HEK293 (cell line): Measurements from ENCODE around the gene RFX4.
A peak's percentile ranks its signal among the peaks of the same experiment; 100 is the strongest.

Experiments used
- CTCF ChIA-PET: fragments of 350-600 bp; formaldehyde crosslinking; extraction: SDS; loops from one replicate; lab custom pipeline; 2021; ENCODE audit warnings: antibody characterized with exemption; lab: Yijun Ruan, JAX
- POLR2A ChIA-PET: fragments of 300-600 bp; formaldehyde crosslinking; extraction: SDS; loops from one replicate; lab custom pipeline; 2020; ENCODE audit warnings: antibody characterized with exemption, inconsistent platforms; lab: Yijun Ruan, JAX
- H3K27ac ChIP-seq: fragments of 200-500 bp; sonication (Bioruptor generic); 2 replicates; pipeline ENCODE4 v1.5.1; 2014; ENCODE audit warnings: low read depth, low read length, control low read depth, inconsistent platforms; ENCODE audit errors: extremely low read depth
- H3K36me3 ChIP-seq, 2 experiments: fragments of 200-500 bp in 1 of 2; sonication (Bioruptor generic) in 1 of 2; 1 replicate in 1 of 2; 2 replicates in 1 of 2; pipeline ENCODE4 v1.5.1; 2014 to 2017; ENCODE audit warnings: inconsistent platforms in 2 of 2, low read length in 2 of 2; ENCODE audit not compliant: control insufficient read depth in 2 of 2, insufficient read depth in 1 of 2
- H3K4me1 ChIP-seq: fragments of 200-500 bp; sonication (Bioruptor generic); 2 replicates; pipeline ENCODE4 v1.5.1; 2014; ENCODE audit warnings: mild to moderate bottlenecking, low read length, inconsistent platforms; ENCODE audit not compliant: control insufficient read depth, insufficient read depth
- H3K4me3 ChIP-seq: 2 replicates; pipeline ENCODE4 v1.5.1; 2011; ENCODE audit warnings: low read depth, mild to moderate bottlenecking, control low read depth, low read length, moderate library complexity
- H3K9me3 ChIP-seq: fragments of 200-500 bp; sonication (Bioruptor generic); 2 replicates; pipeline ENCODE4 v1.5.1; 2014; ENCODE audit warnings: low read depth, low read length, inconsistent platforms; ENCODE audit not compliant: control insufficient read depth, insufficient read depth
- CTCF ChIP-seq: fragments of 450-650 bp; formaldehyde crosslinking; IDR thresholded peaks from 2 replicates; pipeline ENCODE4 v1.5.1; 2016; ENCODE audit warnings: missing biosample characterization, missing genetic modification characterization
- PRDM1 ChIP-seq: fragments of 450-650 bp; formaldehyde crosslinking; IDR thresholded peaks from 2 replicates; pipeline ENCODE4; 2016; ENCODE audit warnings: missing biosample characterization, missing genetic modification characterization
- SETDB1 ChIP-seq: IDR thresholded peaks from one replicate; pipeline ENCODE4 v1.6.1; 2017; ENCODE audit warnings: mild to moderate bottlenecking, low read length, moderate library complexity, mixed read lengths; ENCODE audit not compliant: insufficient read length
- ZBTB44 ChIP-seq: fragments of 450-650 bp; IDR thresholded peaks from 2 replicates; pipeline ENCODE4 v1.5.1; 2018; ENCODE audit warnings: missing biosample characterization, mild to moderate bottlenecking, missing genetic modification characterization
- ZFP37 ChIP-seq: fragments of 450-650 bp; formaldehyde crosslinking; IDR thresholded peaks from 2 replicates; pipeline ENCODE4 v1.5.1; 2016; ENCODE audit warnings: missing biosample characterization, missing genetic modification characterization
- ZNF184 ChIP-seq: fragments of 450-650 bp; IDR thresholded peaks from 2 replicates; pipeline ENCODE4 v1.5.1; 2018; ENCODE audit warnings: missing biosample characterization, mild to moderate bottlenecking, missing genetic modification characterization
- ZNF292 ChIP-seq: fragments of 450-650 bp; formaldehyde crosslinking; IDR thresholded peaks from 2 replicates; pipeline ENCODE4 v1.5.1; 2016; ENCODE audit warnings: low read depth, missing biosample characterization, missing genetic modification characterization, borderline replicate concordance
- ZNF394 ChIP-seq: fragments of 450-650 bp; formaldehyde crosslinking; IDR thresholded peaks from 2 replicates; pipeline ENCODE4 v1.5.1; 2016; ENCODE audit warnings: missing biosample characterization, missing genetic modification characterization, mild to moderate bottlenecking, moderate library complexity, borderline replicate concordance
- ZNF510 ChIP-seq: fragments of 450-650 bp; formaldehyde crosslinking; IDR thresholded peaks from 2 replicates; pipeline ENCODE4 v1.5.1; 2018; ENCODE audit warnings: mild to moderate bottlenecking, missing genetic modification characterization, missing biosample characterization; ENCODE audit not compliant: insufficient replicate concordance
- ZNF560 ChIP-seq: fragments of 450-650 bp; formaldehyde crosslinking; IDR thresholded peaks from 2 replicates; pipeline ENCODE4 v1.5.1; 2017; ENCODE audit warnings: missing biosample characterization, missing genetic modification characterization, borderline replicate concordance
- ZNF610 ChIP-seq: fragments of 450-650 bp; formaldehyde crosslinking; IDR thresholded peaks from 2 replicates; pipeline ENCODE4 v1.5.1; 2016; ENCODE audit warnings: missing biosample characterization, missing genetic modification characterization, borderline replicate concordance
- ZNF777 ChIP-seq: fragments of 450-650 bp; formaldehyde crosslinking; IDR thresholded peaks from 2 replicates; pipeline ENCODE4 v1.5.1; 2017; ENCODE audit warnings: missing biosample characterization, missing genetic modification characterization, borderline replicate concordance
- ZSCAN4 ChIP-seq: fragments of 450-650 bp; formaldehyde crosslinking; IDR thresholded peaks from 2 replicates; pipeline ENCODE4 v1.5.1; 2017; ENCODE audit warnings: missing biosample characterization, missing genetic modification characterization
- TF ChIP-seq, protein P1 (sequence below): fragments of 450-650 bp; formaldehyde crosslinking; IDR thresholded peaks from 2 replicates; pipeline ENCODE4 v1.5.1; 2016; ENCODE audit warnings: missing biosample characterization, missing genetic modification characterization
- TF ChIP-seq, protein P2 (sequence below): fragments of 450-650 bp; formaldehyde crosslinking; IDR thresholded peaks from 2 replicates; pipeline ENCODE4 v1.5.1; 2016; ENCODE audit warnings: missing biosample characterization, missing genetic modification characterization

The RFX4 gene

GRCh38 chr12:106657488-106657887, 74.7 kb downstream of the RFX4 start:
- Histone ChIP-seq H3K4me3 (no peak overlapping the region), H3K9me3 (no peaks in the 10 kb centered on the region), H3K27ac (no peak overlapping the region), H3K4me1 (no peaks in the 10 kb centered on the region), H3K36me3 (no peaks in the 10 kb centered on the region)
- TF ChIP-seq ZNF292 = no peak
- TF ChIP-seq ZBTB44 (tag by site-specific recombination) = no peak
- TF ChIP-seq, protein P1, sequence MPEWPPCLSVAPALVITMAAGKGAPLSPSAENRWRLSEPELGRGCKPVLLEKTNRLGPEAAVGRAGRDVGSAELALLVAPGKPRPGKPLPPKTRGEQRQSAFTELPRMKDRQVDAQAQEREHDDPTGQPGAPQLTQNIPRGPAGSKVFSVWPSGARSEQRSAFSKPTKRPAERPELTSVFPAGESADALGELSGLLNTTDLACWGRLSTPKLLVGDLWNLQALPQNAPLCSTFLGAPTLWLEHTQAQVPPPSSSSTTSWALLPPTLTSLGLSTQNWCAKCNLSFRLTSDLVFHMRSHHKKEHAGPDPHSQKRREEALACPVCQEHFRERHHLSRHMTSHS = no peak
- TF ChIP-seq ZNF510 (tag by site-specific recombination) = no peak
- ChIA-PET POLR2A (no interaction called here), CTCF (interaction anchor here (0.6 to 0.8 kb wide), 2 partner anchors 29 to 262 kb away, joined by 3 to 4 read pairs; no protein-coding TSS in a partner anchor)

GRCh38 chr12:106663385-106663784, 80.6 kb downstream of the RFX4 start:
- POLR2A ChIA-PET = no interaction called here
- no peaks in the 10 kb centered on the region for H3K4me1 ChIP-seq
- CTCF ChIA-PET = interaction anchor here (0.6 kb wide), 1 partner anchor 1384 kb away, joined by 3 read pairs; no protein-coding TSS in a partner anchor
- H3K9me3 ChIP-seq = no peaks in the 10 kb centered on the region; the same call in 1 of the 2 replicates
- no peak overlapping the region for H3K4me3 ChIP-seq
- TF ChIP-seq SETDB1 (peak; percentile 82), ZNF610 (tag by site-specific recombination) (no peak)
- TF ChIP-seq, all 188 proteins: peak for 1
- Histone ChIP-seq H3K36me3 (no peaks in the 10 kb centered on the region), H3K27ac (no peak overlapping the region)

GRCh38 chr12:106669216-106669615, 86.4 kb downstream of the RFX4 start:
- Histone ChIP-seq H3K27ac (no peak overlapping the region), H3K9me3 (no peaks in the 10 kb centered on the region; the same call in 1 of the 2 replicates), H3K36me3 (no peaks in the 10 kb centered on the region), H3K4me3 (no peak overlapping the region), H3K4me1 (no peaks in the 10 kb centered on the region)
- ChIA-PET CTCF (no interaction called here), POLR2A (no interaction called here)
- TF ChIP-seq CTCF (tag by site-specific recombination) = no peak

GRCh38 chr12:106670131-106670530, 87.3 kb downstream of the RFX4 start:
- ChIA-PET CTCF (no interaction called here), POLR2A (no interaction called here)
- TF ChIP-seq ZNF560 (tag by site-specific recombination) (no peak), ZNF777 (no peak), ZNF184 (tag by site-specific recombination) (no peak), ZSCAN4 (tag by site-specific recombination) (no peak), PRDM1 (tag by site-specific recombination) (no peak), ZNF394 (no peak), ZFP37 (tag by site-specific recombination) (no peak)
- TF ChIP-seq, protein P2, sequence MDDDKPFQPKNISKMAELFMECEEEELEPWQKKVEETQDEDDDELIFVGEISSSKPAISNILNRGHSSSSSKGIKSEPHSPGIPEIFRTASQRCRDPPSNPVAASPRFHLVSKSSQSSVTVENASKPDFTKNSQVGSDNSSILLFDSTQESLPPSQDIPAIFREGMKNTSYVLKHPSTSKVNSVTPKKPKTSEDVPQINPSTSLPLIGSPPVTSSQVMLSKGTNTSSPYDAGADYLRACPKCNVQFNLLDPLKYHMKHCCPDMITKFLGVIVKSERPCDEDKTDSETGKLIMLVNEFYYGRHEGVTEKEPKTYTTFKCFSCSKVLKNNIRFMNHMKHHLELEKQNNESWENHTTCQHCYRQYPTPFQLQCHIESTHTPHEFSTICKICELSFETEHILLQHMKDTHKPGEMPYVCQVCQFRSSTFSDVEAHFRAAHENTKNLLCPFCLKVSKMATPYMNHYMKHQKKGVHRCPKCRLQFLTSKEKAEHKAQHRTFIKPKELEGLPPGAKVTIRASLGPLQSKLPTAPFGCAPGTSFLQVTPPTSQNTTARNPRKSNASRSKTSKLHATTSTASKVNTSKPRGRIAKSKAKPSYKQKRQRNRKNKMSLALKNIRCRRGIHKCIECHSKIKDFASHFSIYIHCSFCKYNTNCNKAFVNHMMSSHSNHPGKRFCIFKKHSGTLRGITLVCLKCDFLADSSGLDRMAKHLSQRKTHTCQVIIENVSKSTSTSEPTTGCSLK = no peak
- Histone ChIP-seq H3K9me3 (no peaks in the 10 kb centered on the region), H3K4me3 (no peak overlapping the region), H3K36me3 (no peaks in the 10 kb centered on the region), H3K4me1 (no peaks in the 10 kb centered on the region), H3K27ac (no peak overlapping the region)
